ENCODE results near the gene GAS1.

GAS1 gene

DNA sequence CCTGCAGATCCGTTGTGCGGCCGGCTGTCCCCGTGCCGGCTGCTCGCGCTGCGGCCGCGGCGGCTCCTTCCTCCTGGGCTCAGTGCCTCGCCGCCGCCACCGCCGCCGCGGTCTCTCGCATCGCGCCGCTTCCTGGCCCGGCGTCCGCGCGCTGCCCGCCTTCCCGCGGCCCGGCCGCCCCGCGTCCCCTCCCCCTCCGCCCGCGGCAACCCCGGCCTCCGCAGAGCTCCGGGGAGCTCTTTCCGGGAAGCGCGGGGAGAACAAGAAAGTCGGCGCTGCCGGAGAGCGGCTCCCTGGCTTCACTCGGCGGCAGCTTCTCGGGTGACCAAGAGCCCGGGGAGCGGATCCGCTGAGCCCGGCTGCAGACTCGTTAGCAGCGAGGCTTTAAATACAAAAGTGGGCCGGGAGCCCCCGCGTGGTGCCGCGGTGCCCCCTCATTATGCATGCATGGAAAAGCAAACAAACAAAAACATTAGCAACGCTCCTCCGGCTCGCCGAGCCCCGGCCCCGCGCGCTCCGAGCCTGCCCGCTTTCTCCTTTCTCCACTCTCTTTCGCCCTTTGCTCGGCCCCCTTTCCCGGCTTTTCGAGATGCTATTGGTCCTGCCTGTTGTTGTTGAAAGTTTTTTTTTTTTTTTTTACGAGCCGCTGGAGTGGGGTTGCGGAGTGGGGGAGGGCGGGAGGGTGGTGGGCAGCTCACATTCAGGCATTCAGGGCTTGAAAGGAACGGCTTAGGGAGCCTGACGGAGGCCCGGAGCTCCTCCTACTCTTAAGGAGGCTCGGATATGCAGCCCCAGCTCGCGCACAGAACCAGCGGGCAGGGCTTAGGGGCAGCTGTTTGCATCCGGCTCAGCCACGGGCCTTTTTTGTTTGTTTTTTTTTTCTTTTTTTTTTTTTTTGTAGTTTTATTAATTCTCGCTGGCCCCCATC lies at the start of gene GAS1:
Gene GAS1, minus strand, starts transcription at position 361 of the 928 bp plus-strand sequence. CDS start 727 bp downstream, outside the sequence.
- DNase-seq = peak; percentile 85

DNA sequence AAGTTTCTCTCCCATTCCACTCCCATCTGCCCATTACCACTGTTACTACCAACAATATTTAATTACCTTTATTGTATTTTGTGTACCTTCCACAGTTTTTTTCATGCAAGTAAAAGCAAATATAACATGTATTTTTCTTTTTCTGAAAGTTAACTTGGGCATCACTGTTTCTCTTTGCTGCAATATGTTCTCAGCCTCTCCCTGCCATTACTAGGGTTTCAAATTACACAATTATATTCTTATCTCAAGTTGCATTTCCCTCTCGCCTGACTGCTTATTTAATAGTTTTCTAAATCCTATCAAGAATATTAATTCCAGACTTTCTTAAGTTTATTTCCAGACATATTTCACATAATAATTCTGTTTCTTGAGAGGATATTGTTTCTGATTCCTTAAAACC lies 46.9 kb upstream of the GAS1 start:
- no peak for DNase-seq

DNA sequence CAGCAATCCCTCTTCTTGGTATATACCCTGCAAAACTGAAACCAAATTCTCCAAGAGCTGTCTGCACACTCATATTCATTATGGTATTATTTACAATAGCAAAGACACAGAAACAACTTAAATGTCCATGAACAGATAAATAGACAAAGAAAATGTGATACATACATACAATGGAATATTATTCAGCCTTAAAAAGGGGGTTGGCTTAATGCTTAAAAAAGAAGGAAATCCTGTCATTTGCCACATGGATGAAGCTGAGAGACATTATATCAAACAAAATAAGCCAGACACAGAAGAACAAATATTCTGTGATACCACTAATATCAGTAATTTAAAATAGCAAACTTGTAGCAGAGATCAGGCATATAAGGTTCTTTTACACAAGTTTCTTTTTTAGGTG lies 46.5 kb upstream of the GAS1 start:
- DNase-seq = no peak

DNA sequence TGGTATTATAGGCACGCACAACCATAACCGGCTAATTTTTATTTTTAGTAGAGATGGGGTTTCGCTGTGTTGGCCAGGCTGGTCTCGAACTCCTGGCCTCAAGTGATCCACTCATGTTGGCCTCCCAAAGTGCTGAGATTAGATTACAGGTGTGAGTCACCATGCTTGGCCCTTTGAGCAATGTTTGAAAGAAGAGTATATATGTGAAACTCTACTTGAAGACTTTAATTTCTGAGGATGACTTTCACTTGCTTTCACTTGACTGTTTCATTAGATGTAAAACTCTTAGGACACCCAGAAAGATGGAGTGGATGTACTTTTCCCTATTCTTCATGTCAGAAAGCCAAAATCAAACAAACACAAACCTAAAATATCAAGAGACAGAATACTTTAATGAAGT lies 43.8 kb upstream of the GAS1 start:
- no peak for DNase-seq

DNA sequence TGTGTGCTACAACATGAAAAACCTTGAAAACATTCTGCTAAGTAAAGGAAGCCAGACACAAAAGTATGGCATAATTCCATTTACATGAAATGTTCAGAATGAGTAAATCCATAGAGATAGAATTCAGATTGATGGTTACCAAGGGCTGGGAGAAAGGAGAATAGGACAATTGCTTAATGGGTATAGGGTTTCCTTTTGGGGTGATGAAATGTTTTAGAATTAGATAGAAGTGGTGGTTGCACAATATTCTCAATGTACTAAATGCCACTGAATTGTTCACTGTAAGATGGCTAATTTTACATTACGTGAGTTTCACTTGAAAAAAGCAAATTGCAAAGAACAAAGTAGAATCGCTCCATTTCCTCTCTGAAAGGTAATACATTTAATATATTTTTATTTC lies 43.0 kb upstream of the GAS1 start:
- no peak for DNase-seq

GRCh38 chr9:86987900-86988299 lies 40.6 kb upstream of the GAS1 start:
- DNase-seq = no peak

DNA sequence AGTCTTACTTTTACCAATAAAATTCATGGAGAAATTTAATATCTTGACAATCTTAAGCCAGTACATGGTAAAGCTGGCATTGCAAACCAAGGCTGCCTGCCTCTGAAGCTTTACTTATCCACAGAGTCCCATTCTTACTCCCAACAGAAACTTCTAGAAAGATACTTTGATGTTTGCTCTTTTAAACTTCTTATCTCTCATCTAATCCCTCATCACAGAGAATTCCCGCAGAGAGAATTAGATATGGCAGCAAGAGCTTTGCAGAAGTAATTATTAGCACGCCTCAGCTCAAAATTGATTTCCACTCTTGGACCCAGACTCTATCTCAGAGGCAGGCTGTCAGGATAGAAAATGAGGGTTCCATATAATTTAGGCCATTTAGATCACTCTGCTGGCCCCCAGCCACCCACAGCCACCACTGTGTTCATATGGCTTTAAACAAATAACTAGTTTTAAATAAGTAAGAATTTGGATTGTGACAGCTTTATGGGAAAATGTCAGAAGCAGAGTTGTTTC lies 37.9 kb upstream of the GAS1 start:
- no peak for DNase-seq

DNA sequence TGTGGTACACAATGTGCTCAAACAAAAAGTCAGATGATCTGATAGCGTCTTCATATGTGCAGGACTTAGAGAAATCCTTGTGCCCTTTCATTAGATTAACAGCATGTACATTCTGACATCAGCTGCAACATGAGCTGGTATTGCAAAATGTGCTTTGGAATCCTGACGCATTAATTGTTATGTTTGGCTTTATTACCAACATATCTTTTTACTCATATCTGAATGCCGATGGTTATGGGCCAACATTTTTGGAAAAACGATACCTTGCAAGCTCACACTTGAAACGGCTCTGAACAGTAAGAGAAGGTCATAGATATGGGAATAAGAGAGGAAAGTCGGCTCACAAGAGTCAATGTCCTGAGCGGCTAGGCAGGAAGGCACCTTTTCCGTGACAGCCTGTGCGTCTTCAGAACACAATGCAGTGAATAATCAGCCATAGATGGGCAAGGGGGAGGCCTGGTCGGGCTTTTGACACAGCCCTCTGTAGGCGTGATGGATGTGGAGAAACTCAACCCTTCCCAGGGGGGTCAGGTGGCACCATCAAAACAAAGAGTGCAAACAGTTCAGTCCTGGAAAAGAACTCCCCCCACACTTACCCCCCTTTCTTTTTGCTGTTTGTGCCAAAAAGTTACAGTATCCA lies 36.4 kb upstream of the GAS1 start:
- DNase-seq = no peak

- DNase-seq = no peak
These were observed 35.9 kb upstream of the GAS1 start for GRCh38 chr9:86983249-86983619.

GRCh38 chr9:86980802-86981201 lies 33.5 kb upstream of the GAS1 start:
- no peak for DNase-seq

- DNase-seq = no peak
These were observed 32.4 kb upstream of the GAS1 start for GRCh38 chr9:86979657-86980056.

DNA sequence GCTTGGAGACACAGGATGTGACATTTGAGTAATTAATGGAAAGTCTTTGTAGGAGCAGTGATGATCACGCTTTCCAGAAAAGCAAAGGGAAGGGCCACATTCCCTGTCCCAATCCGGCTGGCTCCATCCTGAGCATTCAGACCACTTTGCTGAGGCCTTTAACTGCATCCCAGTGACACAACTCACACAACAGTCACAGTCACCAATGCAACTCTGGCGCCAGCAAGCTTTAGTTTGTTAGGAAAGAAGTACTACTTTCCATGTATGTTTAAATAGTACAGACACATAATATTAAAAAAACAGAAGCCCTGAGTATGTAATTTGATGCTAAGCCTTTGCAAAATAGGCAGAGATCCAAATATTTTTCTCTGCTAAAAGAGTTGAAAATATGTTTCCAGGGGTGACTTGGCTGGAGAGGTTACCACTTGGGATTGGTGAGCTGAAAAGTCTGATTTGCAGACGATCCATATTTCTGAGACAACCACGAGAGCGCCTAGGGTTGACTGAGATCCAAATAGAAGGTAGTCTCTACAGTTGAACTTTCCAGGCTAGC lies 31.7 kb upstream of the GAS1 start:
- no peak for DNase-seq

- DNase-seq = peak; percentile 16
These were observed 31.1 kb upstream of the GAS1 start for GRCh38 chr9:86978413-86978812.

DNA sequence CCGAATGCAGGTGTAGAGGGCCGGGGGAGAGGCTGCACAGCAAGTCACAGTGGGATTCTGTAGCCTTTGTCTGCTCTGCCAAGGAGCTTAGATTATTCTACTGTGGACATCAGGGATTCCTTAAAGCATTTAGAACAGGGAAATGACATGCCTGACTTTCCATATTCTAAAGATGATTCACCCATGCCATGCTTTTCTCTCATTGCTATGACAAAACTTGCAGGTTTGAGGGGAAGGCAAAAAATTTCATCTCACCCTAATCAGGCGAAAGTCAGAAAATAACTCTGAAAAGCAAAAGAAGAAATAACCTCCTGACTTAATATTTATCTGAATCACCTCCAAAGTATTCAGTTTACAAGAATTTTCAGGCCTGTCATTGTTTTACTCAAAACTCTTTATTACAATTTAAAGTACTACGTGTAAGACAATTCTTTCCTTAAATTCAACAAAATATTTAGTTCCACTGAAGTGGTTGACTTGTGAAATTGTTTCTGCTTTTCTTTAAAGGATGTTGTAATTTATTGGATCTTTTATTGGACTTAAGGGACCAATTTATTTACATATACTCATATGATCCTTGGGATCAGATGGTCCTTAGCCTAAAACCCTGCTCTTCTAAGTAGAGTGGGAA lies 30.0 kb upstream of the GAS1 start:
- no peak for DNase-seq

DNA sequence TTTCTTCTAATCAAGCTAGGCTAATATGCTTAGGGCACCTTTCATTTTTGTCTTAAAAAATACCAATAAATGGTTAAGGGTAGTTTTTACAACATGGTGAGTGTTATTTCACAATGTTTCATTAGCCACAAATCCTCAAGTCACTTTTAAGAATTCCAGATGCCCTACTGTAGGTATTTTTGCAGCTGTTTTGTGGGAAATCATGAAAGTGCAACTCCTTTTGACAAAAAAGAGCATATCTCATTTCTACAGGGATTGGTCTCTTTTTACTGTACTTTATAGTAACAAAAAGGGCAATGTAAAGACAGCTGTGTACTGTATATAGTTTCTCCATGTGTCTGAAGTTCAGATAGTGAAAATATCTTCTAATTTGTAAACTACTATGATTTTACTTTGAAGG lies 28.3 kb upstream of the GAS1 start:
- DNase-seq = no peak

DNA sequence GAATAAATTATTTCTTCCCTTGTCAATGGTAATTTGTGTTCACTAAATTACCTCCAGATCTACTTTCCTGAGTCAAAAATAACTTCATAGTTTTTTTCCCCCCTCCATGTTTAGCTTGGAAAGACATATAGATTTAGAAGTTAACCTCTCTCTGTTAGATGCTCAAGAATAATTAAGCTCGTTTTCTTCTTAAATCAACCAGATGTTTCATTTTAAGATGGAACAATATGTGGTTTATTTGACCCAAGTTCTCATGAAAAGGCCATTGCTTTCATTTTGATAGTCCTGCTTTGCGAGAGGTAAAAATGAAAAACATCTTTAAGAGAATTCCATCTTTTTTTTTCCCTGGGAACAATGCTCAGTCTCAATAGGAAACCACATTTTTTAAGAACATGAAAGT lies 27.7 kb upstream of the GAS1 start:
- DNase-seq = no peak

- no peak for DNase-seq
These were observed 27.1 kb upstream of the GAS1 start for GRCh38 chr9:86974421-86974820.

GRCh38 chr9:86971742-86972141 lies 24.4 kb upstream of the GAS1 start:
- DNase-seq = no peak

- no peak for DNase-seq
These were observed 21.1 kb upstream of the GAS1 start for GRCh38 chr9:86968258-86968920.

- no peak for DNase-seq
These were observed 19.7 kb upstream of the GAS1 start for GRCh38 chr9:86966852-86967511.

DNA sequence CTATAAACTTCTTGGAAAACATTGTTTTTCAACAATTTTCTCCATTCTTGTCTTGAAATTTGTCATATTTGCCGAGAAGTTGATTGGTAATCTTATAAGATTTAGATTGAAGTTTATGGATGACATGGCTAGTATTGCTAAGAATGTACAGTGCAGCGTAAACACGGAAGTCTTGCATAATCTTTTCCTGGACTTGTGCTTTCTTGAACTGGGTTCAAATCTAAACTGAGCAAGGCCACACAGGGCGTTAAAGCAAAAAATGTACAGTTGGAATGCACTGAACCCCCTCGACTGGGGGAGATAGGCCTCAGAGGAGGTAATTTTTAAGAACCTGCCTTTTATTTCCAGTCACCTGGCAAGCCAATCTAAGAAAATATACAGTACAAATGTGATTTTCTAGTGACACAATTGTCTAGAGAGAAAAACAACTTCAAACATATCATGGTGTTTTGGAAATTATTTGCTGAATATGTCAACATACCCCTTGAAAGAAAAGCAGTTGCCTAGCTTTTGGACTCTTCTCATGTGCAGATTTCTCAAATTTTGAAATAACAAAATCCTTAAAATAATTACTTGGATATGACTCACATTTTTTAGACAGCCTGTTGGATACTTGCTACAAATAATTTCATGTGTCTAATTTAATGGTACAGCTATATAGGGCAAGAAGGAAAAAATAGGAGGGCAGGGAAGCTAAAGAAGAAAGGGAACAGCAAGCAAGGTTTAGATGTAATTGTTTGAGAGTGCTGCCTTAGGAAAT lies 18.5 kb upstream of the GAS1 start:
- no peak for DNase-seq

GRCh38 chr9:86962692-86963091 lies 15.4 kb upstream of the GAS1 start:
- DNase-seq = no peak

Data from NCI-H82 (cell line).